ENCODE data around the gene FGGY. TPM values are rescaled to one million over a fixed set of nuclear protein-coding genes. Genes with fewer than 3 reads are reported as not detected.
A peak's percentile ranks its signal among the peaks of the same experiment; 100 is the strongest.

FGGY gene
- total and polyA plus RNA-seq, 3 experiments from 2014 or later, result 5.3 to 7.9 (median 6.6) TPM

GRCh38 chr1:59422921-59423575, 126.2 kb downstream of the FGGY start:
- H3K27ac Mint-ChIP-seq, result no peak overlapping the region
- DNase-seq, result no peak
- ChIA-PET CTCF (no interaction called here), POLR2A (no interaction called here)
- H3K9me3 ChIP-seq (ENCODE audit: low read length), result no peaks in the 10 kb centered on the region
- no peaks in the 10 kb centered on the region for H3K27me3 Mint-ChIP-seq
- no peaks in the 10 kb centered on the region for H3K4me1 ChIP-seq (ENCODE audit: insufficient read depth, low read length)
- H3K27ac ChIP-seq (ENCODE audit: low read depth, low read length), result no peak overlapping the region
- H3K4me1 Mint-ChIP-seq, result peaks cover 0 to under 1% (median 0%) of the 10 kb centered on the region in 3 donors
- no peaks in the 10 kb centered on the region for H3K36me3 ChIP-seq (ENCODE audit: insufficient read depth, low read length)
- H3K4me3 Mint-ChIP-seq, result no peak overlapping the region
- H3K4me3 ChIP-seq (ENCODE audit: low read length), result no peak overlapping the region
- H3K27me3 ChIP-seq (ENCODE audit: insufficient read depth, low read length, poor library complexity, severe bottlenecking), result no peaks in the 10 kb centered on the region
- H3K36me3 Mint-ChIP-seq, result peaks cover 0 to 1% (median 0%) of the 10 kb centered on the region in 3 donors
- H3K9me3 Mint-ChIP-seq, result no peaks in the 10 kb centered on the region

DNA sequence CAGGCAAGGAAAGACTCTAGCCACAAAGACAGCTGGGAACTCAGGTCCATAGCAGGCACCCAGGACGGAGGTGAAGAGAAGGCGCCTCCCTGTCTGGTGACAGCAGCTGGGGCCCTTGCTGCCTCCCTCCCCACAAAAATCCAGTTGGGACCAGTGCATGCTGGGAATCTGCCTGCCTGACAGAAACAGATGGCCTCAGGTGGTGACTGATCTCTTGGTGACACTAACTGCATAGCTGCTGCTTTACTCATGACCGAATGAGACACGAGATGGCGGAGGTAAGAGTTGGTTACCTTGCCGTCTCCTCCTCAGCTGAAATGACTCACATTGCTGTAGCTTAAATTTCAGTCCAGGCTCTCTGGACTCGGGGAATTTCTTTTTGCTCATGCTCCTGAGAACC, 130.3 kb downstream of the FGGY start:
- POLR2A ChIA-PET, result no interaction called here
- no peak for DNase-seq
- Histone ChIP-seq H3K4me3 (ENCODE audit: low read length) (no peak overlapping the region), H3K4me1 (ENCODE audit: insufficient read depth, low read length) (no peaks in the 10 kb centered on the region), H3K27ac (ENCODE audit: low read depth, low read length) (no peak overlapping the region), H3K27me3 (ENCODE audit: insufficient read depth, low read length, poor library complexity, severe bottlenecking) (no peaks in the 10 kb centered on the region), H3K36me3 (ENCODE audit: insufficient read depth, low read length) (no peaks in the 10 kb centered on the region), H3K9me3 (ENCODE audit: low read length) (no peaks in the 10 kb centered on the region)
- no peaks in the 10 kb centered on the region for H3K4me1 Mint-ChIP-seq
- no peak overlapping the region for H3K4me3 Mint-ChIP-seq
- peak overlapping the region in 1 of 8 donors; percentile 5 for H3K27ac Mint-ChIP-seq
- H3K9me3 Mint-ChIP-seq, result no peaks in the 10 kb centered on the region
- H3K27me3 Mint-ChIP-seq, result no peaks in the 10 kb centered on the region
- CTCF ChIA-PET, result no interaction called here
- H3K36me3 Mint-ChIP-seq, result peaks cover 0 to 1% (median 0%) of the 10 kb centered on the region in 3 donors

DNA sequence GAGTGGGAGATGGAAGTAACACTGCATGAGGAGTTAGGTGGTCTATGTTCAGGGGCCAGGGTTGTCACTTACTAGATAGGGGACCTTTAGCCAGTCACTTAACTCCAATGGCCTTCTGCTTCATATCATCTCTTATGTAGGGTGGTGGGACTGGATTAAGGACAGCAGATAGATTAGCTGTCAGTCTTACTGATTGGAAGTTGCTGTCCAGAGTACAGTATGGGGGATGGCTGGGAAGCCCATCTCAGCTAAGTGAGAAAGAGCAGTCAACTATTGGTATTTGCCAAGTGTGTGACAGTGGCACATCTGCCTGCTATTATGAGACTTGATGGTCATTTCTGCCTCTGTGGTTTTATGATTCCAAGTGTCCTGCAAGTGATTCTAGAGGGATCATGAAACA, 130.9 kb downstream of the FGGY start:
- no peaks in the 10 kb centered on the region for H3K36me3 ChIP-seq (ENCODE audit: insufficient read depth, low read length)
- H3K9me3 ChIP-seq (ENCODE audit: low read length), result no peaks in the 10 kb centered on the region
- Mint-ChIP-seq H3K36me3 (peaks cover 0 to 1% (median 0%) of the 10 kb centered on the region in 3 donors), H3K27ac (no peak overlapping the region), H3K27me3 (no peaks in the 10 kb centered on the region), H3K9me3 (no peaks in the 10 kb centered on the region), H3K4me3 (no peak overlapping the region), H3K4me1 (no peaks in the 10 kb centered on the region)
- no peak for DNase-seq
- no peak overlapping the region for H3K4me3 ChIP-seq (ENCODE audit: low read length)
- no peaks in the 10 kb centered on the region for H3K4me1 ChIP-seq (ENCODE audit: insufficient read depth, low read length)
- H3K27ac ChIP-seq (ENCODE audit: low read depth, low read length), result no peak overlapping the region
- POLR2A ChIA-PET, result no interaction called here
- no peaks in the 10 kb centered on the region for H3K27me3 ChIP-seq (ENCODE audit: insufficient read depth, low read length, poor library complexity, severe bottlenecking)
- CTCF ChIA-PET, result no interaction called here

DNA sequence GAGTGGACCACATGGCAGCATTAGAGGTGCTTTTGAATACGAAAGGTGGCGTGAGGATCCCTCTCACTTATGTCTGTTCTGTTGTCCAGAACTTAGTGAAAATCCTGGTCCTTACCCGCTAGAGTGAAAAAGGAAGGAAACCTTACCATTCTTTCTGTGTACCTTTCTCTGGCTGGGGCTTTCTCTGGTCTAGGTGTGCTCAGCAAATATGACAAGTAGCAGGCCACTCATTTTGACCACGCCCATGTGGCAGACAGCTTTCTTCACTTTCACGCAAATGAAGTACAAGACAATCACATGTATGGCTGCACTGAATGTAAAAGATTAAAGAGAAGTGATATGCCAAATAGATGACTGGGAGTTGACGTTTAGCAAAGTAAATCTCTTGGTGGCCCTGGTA, 131.9 kb downstream of the FGGY start:
- Mint-ChIP-seq H3K36me3 (peaks cover 0 to under 1% (median 0%) of the 10 kb centered on the region in 3 donors), H3K9me3 (no peaks in the 10 kb centered on the region), H3K27me3 (no peaks in the 10 kb centered on the region), H3K4me3 (no peak overlapping the region), H3K27ac (peak overlapping the region in 1 of 8 donors; percentile 61), H3K4me1 (no peaks in the 10 kb centered on the region)
- Histone ChIP-seq H3K27ac (ENCODE audit: low read depth, low read length) (no peak overlapping the region), H3K4me3 (ENCODE audit: low read length) (no peak overlapping the region), H3K36me3 (ENCODE audit: insufficient read depth, low read length) (no peaks in the 10 kb centered on the region), H3K9me3 (ENCODE audit: low read length) (no peaks in the 10 kb centered on the region), H3K27me3 (ENCODE audit: insufficient read depth, low read length, poor library complexity, severe bottlenecking) (no peaks in the 10 kb centered on the region), H3K4me1 (ENCODE audit: insufficient read depth, low read length) (no peaks in the 10 kb centered on the region)
- ChIA-PET CTCF (no interaction called here), POLR2A (no interaction called here)
- no peak for DNase-seq

DNA sequence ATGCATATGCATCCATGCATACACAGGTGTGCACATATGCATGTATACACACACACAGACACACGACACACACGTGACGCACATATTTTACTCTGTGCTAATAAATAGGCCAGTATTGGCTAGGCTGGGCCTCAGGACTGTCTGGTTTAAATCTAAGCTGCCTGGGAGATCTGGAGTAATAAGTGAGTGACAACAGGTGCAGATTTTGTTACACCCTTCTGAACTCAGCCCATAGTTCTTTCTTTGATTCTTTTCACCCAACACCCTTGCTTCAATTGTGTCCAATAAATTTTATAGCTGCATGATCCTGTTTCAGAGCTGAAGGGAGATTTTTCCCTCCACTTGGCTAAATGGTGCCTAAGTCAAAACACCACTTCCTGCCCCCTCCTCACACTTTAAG, 132.8 kb downstream of the FGGY start:
- CTCF ChIA-PET, result no interaction called here
- Histone ChIP-seq H3K4me1 (ENCODE audit: insufficient read depth, low read length) (no peaks in the 10 kb centered on the region), H3K9me3 (ENCODE audit: low read length) (no peaks in the 10 kb centered on the region), H3K36me3 (ENCODE audit: insufficient read depth, low read length) (no peaks in the 10 kb centered on the region), H3K27me3 (ENCODE audit: insufficient read depth, low read length, poor library complexity, severe bottlenecking) (no peaks in the 10 kb centered on the region), H3K27ac (ENCODE audit: low read depth, low read length) (no peak overlapping the region), H3K4me3 (ENCODE audit: low read length) (no peak overlapping the region)
- Mint-ChIP-seq H3K27ac (peak overlapping the region in 1 of 8 donors; percentile 72), H3K4me1 (no peaks in the 10 kb centered on the region), H3K27me3 (no peaks in the 10 kb centered on the region), H3K36me3 (no peaks in the 10 kb centered on the region), H3K4me3 (no peak overlapping the region), H3K9me3 (no peaks in the 10 kb centered on the region)
- POLR2A ChIA-PET, result no interaction called here
- DNase-seq, result no peak

DNA sequence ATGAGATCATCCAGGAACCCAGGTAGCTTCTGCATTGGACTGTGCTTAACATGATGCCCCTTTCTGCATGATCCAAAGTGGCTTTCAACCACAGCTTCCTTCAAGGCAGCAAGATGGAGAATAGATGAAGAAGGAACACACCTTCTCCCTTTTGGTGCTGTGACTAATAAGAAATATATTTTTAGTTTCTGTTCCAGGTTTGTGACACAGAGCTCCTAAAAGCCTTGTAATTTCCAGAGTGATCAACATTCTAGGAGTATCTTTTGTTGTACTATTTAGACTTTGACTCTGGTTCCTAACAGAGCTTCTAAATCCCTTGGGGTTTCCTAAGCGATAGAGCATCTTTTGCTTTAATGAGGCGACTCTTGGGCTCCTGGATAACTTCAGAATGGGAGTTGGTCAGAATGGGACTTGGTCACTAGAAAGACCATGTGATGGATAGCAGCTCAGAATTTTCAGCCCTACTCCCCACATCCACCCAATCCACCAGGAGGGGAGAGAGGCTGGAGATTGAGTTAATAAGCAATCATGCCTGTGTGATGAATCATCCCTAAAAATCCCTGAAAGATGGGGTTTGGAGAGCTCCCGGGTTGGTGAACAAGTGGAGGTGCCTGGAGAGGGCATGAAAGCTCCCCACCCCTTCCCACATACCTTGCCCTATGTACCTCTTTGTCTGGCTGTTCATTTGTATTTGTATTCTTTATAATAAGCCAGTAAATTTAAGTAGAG, 134.8 kb downstream of the FGGY start:
- no peak overlapping the region for H3K4me3 ChIP-seq (ENCODE audit: low read length)
- H3K9me3 ChIP-seq (ENCODE audit: low read length), result no peaks in the 10 kb centered on the region
- H3K4me1 Mint-ChIP-seq, result no peaks in the 10 kb centered on the region
- peaks cover 0 to 3% (median 0%) of the 10 kb centered on the region in 3 donors for H3K36me3 Mint-ChIP-seq
- H3K27ac ChIP-seq (ENCODE audit: low read depth, low read length), result no peak overlapping the region
- H3K27me3 ChIP-seq (ENCODE audit: insufficient read depth, low read length, poor library complexity, severe bottlenecking), result no peaks in the 10 kb centered on the region
- no peak overlapping the region for H3K4me3 Mint-ChIP-seq
- H3K27me3 Mint-ChIP-seq, result no peaks in the 10 kb centered on the region
- no peaks in the 10 kb centered on the region for H3K36me3 ChIP-seq (ENCODE audit: insufficient read depth, low read length)
- no peaks in the 10 kb centered on the region for H3K4me1 ChIP-seq (ENCODE audit: insufficient read depth, low read length)
- DNase-seq, result no peak
- CTCF ChIA-PET, result no interaction called here
- POLR2A ChIA-PET, result no interaction called here
- no peak overlapping the region for H3K27ac Mint-ChIP-seq
- H3K9me3 Mint-ChIP-seq, result no peaks in the 10 kb centered on the region

DNA sequence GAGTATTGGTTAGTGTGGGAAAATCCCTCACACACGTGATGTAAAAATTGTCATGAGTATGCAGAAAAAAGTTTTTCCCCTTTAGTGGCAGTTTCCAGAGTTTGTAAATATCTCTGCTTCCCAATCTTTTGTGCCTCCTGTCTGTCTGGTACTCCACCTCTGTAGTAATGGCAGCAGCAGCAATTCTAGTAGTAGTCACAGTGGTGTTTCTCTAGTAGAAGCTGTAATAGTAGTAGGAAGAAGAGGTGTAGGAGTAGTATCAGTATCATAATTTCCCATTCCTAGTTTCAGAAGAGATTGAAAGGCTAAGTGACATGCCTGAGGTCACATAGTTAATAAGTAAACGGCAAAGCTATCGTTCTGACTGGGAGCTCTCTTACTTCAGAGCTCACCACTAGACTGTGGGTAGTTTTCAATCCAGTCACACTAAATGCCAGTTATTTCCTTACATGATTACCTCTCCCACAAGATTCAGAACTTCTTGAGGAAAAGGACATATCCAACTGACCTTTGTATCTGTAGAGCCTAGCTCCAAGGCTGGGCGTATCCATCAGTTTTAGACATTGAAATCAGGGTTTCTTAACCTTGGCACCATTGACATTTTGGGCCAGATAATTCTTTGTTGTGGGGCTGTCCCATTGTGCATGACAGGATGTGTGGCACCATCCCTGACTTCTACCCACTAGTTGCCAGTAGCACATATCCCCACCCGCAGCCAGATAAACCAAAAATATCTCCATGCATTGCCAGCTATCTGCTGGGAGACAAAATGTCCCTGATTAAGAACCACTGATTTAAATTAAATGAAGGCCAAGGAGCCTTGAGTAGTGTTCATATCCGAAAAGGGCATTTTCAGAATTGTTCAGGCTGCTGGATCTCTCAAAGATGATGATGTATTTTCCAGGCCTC, 135.9 kb downstream of the FGGY start:
- no peaks in the 10 kb centered on the region for H3K4me1 Mint-ChIP-seq
- no peaks in the 10 kb centered on the region for H3K9me3 Mint-ChIP-seq
- H3K4me3 Mint-ChIP-seq, result no peak overlapping the region
- no peaks in the 10 kb centered on the region for H3K4me1 ChIP-seq (ENCODE audit: insufficient read depth, low read length)
- no peak for DNase-seq
- no peaks in the 10 kb centered on the region for H3K9me3 ChIP-seq (ENCODE audit: low read length)
- H3K36me3 ChIP-seq (ENCODE audit: insufficient read depth, low read length), result no peaks in the 10 kb centered on the region
- ChIA-PET CTCF (no interaction called here), POLR2A (no interaction called here)
- H3K27ac Mint-ChIP-seq, result no peak overlapping the region
- no peak overlapping the region for H3K4me3 ChIP-seq (ENCODE audit: low read length)
- H3K27me3 ChIP-seq (ENCODE audit: insufficient read depth, low read length, poor library complexity, severe bottlenecking), result no peaks in the 10 kb centered on the region
- peaks cover 0 to 3% (median 0%) of the 10 kb centered on the region in 3 donors for H3K36me3 Mint-ChIP-seq
- no peak overlapping the region for H3K27ac ChIP-seq (ENCODE audit: low read depth, low read length)
- no peaks in the 10 kb centered on the region for H3K27me3 Mint-ChIP-seq

GRCh38 chr1:59433440-59433813, 136.5 kb downstream of the FGGY start:
- CTCF ChIA-PET, result no interaction called here

More at GRCh38 chr1:59433440-59433813, 136.5 kb downstream of the FGGY start:
- Histone ChIP-seq H3K36me3 (ENCODE audit: insufficient read depth, low read length) (no peaks in the 10 kb centered on the region), H3K27me3 (ENCODE audit: insufficient read depth, low read length, poor library complexity, severe bottlenecking) (no peaks in the 10 kb centered on the region), H3K4me3 (ENCODE audit: low read length) (no peak overlapping the region), H3K27ac (ENCODE audit: low read depth, low read length) (no peak overlapping the region), H3K4me1 (ENCODE audit: insufficient read depth, low read length) (no peaks in the 10 kb centered on the region), H3K9me3 (ENCODE audit: low read length) (no peaks in the 10 kb centered on the region)
- Mint-ChIP-seq H3K36me3 (peaks cover 0 to 3% (median 0%) of the 10 kb centered on the region in 3 donors), H3K27ac (no peak overlapping the region), H3K9me3 (no peaks in the 10 kb centered on the region), H3K27me3 (no peaks in the 10 kb centered on the region), H3K4me3 (no peak overlapping the region), H3K4me1 (no peaks in the 10 kb centered on the region)
- no peak for DNase-seq
- POLR2A ChIA-PET, result no interaction called here
